NCI-H526 treated with DMSO at 0.1 percent for 48 hours (cell line): ENCODE results near the gene PDPK1.
"Not testable (repeated sequence)": the region's sequence is repeated elsewhere in the genome, so short reads cannot be mapped to it uniquely, and the experiment has no call there.

Experiments
- DNase-seq: peaks from one replicate; lab custom pipeline; 2025; lab: John Stamatoyannopoulos, UW

The PDPK1 gene

DNA sequence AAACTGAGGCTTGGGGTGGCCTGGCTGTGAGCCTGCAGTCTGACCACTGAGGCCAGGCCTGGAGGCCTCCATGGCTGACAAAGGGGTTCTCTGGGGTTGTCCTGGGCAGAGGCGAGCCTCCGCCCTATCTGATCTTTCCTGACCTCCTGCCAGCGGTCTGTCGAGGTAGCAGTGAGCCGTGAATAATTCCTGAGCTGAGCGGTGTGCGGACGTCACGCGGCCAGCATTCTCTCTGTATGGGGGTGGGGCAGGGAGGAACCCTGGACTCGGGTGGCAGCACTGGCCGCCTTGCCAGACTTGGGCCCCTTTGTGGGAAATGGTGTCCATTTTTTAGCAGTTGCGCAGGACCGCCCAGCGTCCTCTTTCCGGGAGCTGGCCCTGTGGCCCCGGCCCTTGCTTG, 74.1 kb downstream of the PDPK1 start:
- not testable (repeated sequence) for DNase-seq

DNA sequence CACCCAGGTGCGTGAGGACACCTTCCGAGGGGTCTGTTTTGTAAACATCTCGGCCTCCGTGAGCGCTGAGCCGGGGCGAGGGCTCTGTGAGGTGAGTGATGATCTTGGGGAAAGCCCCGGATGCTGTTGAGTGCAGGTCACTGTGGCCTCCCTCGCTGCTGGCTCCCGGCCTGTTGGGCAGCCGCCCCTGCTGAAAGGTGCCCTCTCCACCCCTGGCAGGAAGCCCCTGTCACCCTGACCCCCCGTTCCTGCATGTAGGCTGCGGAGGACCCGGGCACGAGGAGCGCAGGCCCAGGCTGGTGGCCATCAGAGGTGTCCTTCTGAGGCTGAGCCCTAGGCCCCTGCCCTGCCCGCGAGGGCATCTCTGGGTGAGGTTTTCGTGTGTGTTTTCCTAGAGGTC, 75.4 kb downstream of the PDPK1 start:
- not testable (repeated sequence) for DNase-seq

DNA sequence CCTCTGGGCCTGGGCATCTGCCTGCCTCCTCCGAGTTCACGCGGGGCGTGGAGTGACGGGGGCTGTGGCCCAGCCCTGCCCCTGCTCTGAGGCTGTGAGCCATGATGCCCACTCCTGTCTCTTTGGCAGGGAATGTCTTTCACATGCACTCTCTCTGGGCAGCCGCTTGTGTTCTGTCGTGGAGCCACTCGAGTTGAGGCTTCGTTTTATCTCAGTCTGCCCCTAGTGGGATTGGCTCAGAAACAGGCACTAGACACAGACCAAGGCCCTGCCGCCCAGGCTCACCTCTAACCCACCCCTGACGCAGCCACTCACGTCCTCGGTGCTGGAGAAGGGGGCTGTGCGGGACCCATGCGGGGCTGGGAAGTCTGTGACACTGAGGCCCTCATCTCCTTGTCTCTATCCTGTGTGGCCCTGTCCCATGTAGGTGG, 77.0 kb downstream of the PDPK1 start:
- DNase-seq, result no peak

DNA sequence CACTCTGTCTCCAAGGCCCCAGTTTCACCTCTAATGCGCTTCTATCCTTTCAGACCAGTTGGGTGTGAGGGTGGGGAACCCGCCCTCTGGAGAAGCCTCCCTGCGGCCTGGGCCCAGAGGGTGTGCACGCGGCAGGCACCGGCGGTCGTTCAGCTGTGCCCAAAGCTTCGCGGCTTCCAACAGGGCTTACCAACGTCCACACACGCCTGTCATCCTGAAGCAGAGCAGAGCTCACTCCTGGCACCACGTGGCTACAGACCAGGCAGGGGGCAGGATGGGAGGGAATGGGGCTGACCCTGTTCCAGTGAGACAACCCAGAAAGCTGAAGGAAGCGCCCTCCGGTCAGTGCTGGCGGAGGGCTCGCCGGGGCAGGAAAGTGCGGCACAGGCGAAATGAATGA, 81.1 kb downstream of the PDPK1 start:
- not testable (repeated sequence) for DNase-seq

DNA sequence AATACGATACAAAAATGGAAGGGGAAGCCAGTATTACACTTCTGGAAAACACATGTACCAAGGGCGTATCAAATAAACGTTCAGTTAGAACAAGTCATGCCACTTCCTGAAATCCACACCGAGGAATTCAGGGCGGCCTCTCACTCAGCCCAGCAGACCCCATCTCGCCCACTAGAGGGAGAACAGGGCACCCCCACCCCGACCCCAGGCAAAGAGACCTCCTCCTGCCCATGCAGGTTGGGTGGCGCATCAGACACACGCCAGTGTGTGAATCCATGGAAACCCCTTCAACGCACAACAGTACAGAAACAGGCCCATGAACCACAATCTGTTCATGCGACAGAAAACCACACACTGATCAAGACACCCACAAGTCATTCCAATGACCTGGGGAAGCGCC, 81.8 kb downstream of the PDPK1 start:
- DNase-seq, result not testable (repeated sequence)

DNA sequence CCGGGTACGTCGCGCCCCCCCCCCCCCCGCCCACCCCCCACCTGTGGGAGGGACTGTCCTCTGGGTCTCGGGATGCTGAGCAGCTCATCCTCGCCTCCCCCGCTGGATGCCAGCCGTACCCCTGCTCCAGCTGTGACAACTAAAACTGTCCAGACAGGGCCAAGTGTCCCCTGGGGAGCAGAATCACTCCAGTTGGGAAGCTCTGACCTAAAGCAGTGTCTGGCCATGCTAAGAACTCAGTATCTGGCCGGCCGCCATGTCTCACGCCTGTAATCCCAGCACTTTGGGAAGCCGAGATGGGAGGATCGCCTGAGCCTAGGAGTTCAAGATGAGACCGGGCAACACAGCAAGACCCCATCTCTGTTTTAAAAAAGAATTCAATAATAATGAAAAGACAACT, 83.0 kb downstream of the PDPK1 start:
- DNase-seq, result not testable (repeated sequence)

DNA sequence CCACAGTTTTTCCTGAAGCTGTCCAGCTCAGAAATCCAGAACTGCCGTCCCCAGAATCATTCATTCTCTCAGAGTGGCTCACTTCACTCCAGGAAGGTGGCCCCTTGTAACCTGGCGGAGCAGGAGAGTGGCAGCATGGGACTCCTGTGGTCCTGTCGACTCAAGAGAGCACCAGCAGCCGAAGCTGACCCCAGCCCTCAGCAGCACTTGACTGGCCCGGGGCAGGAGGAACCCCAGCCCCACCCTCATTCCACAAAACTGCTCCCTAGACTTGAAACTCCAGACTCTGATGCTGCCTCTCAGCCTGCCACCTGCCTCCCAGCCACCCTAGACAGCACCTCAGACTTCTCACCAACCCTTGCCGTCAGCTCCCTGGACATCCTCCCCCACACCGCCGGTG, 83.6 kb downstream of the PDPK1 start:
- not testable (repeated sequence) for DNase-seq

DNA sequence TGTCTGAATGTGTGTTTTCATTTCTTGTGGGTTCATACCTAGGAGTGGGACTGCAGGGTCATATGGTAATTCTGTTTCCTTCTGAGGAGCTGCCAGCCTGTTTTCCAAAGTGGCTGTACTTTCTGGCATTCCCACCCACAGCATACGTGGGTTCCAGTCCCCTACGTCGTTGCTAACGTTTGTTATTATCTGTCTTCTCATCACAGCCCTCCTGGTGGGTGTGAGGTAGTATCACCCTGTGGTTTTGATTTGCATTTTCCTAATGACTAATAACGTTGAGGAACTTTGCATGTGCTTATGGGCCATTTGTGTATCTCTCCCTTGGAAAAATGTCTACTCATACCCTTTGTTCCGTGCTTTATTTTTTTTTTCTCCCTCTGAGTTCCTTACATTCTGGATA, 89.3 kb downstream of the PDPK1 start:
- DNase-seq, result not testable (repeated sequence)

DNA sequence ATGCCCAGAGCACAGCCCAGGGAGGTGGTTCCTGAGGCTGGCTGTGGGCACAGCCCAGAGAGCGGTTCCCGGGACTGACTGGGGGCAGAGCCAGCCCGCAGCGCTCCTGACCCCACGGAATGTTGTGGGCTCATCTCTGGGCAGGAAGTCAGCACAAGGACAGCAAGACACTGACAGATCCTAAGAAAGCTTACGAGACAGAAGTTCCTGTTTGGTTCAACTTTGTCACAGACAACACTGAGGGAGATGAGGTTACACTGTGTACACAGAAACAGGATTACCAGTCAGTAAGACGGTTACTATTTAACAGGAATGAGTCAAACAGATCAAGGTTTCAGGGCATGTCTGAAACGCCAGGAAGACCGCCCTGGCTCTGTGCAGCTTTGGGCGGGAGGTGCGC, 93.4 kb downstream of the PDPK1 start:
- not testable (repeated sequence) for DNase-seq

DNA sequence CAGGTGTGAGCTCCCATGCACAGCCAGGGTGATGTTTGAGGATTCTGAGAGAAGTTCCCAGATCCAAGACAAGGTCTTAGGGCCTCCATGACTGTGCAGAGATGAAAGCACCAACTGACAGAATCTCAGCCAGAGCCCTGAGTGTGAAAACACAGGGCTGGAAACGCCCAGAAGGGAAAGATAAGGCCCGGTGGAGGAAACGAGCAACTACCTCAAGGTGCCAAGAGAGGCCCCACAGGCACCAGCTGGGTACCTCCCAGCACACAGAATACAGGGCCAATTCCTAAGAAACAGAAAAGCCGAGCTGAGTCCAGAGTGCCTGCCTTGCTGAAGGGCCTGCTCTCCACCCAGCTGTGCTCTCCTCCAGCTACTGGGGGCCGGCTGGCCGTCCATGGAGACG, 94.5 kb downstream of the PDPK1 start:
- not testable (repeated sequence) for DNase-seq

DNA sequence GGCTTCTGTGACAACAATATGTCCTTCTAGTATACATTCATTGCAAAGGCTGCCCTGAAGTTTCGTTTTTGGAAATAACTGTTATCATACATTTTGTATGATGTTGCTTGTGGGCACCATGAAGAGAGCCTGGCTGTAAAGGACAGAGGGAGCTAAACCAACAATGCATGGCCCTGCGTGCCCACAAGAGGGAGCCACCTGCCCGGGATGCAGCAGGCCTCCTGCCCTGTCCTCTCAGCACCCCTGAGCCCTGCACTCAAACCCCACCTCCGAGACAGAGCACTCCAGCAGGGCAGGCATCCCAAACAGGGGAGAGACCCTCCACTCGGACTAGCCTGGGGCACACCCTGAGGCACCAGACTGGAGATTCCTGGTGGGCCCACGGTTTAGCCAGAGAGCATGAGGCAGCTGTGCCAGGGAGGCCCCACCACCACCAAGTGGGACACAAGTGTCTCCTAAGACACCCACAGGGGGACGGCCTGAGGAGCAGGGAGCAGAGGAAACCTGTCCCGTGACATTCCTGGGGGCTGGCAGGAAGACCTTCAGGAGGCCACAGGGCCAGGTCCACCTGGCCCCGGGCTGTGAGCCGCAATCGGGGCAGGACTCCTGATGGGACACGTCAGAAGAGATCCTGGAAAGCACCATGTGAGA, 101.4 kb downstream of the PDPK1 start:
- DNase-seq, result not testable (repeated sequence)

DNA sequence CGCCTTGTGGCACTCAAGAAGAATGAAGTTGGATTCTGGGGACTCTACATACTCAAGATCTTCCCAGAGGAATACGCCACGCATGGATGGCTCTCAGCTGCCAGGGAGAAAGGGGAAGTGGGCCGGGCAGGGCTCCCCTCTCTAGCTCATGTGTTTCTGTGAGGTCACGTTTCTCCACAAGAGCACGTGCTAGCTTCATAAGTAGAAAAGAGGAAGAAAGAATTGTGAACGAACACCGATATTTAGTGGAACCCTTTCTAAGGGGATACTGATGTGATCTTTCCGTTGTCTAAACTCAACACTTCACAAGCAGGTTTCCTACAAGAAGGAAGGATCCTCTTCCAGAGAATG, 101.9 kb downstream of the PDPK1 start:
- not testable (repeated sequence) for DNase-seq

DNA sequence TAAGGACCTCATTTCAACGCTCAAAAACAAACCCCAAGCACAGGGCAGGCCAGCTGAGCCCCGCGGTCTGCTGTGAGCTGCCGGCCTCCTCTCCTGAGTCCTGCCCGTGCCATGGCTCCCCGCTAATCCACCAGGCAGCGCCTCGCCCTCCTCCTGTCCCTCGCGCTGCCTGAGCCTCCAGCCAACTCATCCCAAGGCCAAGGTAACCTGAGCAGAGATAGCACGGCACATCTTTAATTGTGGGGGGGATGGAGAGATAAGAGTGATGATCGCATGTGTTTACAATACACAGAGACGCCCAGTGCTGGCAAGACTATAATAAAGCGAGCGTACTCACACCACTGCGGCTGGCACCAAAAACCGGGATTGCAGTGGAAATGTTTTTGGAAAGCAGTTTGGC, 104.7 kb downstream of the PDPK1 start:
- DNase-seq, result not testable (repeated sequence)

DNA sequence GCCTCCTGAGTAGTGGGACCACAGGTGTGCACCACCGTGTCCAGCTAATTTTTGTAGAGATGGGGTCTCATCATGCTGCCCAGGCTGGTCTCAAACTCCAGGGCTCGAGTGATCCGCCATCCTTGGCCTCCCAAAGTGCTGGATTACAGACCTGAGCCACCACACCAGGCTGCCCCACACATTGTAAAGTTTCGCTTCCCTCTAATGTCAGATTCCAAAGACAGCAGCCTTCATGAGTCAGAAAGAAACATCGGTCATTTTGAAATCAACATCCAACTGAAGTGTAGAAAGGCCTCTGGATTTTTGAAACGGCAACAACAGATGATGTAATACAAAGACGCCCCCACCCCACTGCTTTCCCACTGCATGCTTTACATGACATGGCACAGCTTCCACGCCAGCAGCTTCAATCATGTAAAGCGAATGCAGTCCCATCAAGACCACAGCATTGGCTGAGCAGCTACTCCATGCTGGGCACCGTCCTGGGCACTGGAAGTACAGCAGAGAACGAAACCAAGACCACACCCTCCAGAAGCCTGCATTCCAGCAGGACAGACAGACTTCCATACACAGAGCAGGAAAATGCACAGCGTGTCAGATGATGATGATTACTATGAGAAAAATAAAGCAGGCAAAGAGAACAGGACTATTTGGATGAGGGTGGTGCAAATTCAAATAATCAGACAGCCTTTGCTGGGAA, 107.1 kb downstream of the PDPK1 start:
- DNase-seq, result not testable (repeated sequence)

DNA sequence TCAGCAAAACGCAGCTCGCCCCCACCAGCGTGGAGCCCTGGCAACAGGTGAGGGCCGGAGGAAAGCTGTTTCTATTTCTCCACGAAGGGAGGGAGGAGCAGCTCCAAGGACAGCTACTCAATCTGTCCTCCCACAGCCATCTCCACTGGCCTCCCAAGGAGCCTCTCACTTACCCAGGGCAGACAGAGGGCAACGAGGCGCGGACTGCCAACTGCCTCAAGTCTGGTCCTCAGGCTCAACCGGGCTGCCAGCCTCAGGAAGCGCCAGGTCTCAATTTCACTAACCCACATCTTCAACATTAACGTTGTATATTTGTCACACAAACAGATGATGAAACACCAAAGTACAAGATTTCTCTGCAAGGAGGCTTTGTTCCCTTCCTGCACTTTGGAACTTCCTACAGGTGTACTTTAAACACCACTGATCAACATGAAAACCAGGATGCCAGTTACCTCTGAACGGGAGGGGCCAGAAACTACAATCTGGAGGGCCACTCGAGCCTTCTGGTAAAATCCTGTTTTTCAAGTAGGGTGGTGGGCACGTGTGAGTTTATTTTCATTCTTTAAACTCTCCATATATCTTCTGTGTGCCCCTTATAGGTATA, 113.5 kb downstream of the PDPK1 start:
- not testable (repeated sequence) for DNase-seq
